Measurements from ENCODE around the gene GCSAM.
"Not testable (repeated sequence)": the region's sequence is repeated elsewhere in the genome, so short reads cannot be mapped to it uniquely, and the experiment has no call there.

Gene GCSAM

DNA sequence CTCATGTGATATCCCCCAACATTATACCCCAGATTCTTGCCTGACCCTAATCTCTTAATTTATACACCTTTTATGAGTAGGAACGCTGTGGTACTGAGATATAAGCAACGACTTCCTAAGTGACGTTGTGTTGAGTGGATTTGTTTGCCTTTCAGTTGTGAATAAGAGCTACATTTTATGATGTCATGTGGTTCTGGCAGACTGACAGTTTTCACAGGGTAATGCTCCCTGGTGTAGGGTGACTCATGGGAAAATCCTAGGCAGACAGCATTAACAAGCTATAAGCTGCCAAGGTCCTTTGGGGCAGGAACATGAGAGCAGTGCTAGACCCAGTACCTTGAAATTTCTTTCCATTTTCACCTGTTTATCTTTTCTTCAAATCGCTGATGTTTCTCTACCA lies 35.7 kb downstream of the GCSAM start:
- peak; percentile 90 to 94 for DNase-seq

GRCh38 chr3:112096176-112096575 lies 36.9 kb downstream of the GCSAM start:
- DNase-seq = no peak

DNA sequence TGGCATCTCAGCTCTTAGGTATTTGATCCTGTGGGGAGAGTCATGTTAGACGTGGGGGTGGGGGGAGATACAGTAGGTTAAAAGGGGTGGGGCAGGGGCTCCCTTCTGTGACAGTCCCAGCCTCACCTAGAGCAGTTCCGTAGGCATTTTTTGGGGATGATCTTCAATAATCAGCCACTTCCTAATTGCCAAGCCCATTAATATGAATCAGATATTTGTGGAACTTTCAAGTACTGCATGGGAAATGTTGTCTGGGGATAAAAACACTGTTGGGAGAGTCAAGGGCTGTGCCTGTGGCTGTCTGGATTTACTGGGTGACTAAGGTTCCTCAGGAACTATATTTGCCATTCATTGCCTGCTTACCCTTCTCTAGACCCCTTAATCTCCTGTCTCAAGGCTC lies 37.3 kb downstream of the GCSAM start:
- no peak for DNase-seq

- no peak for DNase-seq
These were observed 39.9 kb downstream of the GCSAM start for GRCh38 chr3:112093180-112093522.

DNA sequence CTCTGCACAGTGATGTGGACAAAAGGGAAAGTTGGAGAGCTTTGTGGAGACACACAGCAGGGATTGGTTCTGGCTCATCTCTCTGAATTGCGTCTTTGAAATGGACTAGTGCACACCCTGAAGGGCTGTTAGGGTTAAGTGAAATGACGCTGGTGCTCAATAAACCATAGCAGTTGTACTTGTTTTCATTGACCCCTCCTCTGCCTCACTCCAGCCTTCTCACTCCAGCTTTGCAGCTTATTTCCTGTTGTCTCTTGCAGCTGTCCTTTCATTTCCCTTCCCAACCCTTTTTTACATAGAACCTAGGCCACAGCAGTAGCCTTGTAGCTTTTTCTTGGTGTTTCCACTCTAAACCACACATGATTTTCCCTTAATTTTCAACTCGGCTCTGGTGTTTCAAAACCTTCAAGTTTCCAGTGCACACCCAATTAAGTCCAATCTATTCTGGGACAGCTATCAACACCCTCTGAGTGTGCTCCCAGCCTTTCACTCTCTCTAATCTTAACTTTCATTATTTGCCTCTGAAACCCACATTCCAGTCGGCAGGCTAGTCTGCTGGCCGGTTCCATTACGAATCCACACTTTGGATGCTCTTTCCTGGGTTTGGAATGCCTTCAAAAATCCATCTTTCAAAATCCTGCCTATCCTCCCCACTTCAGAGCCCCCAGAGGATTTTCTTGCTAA lies 40.4 kb downstream of the GCSAM start:
- DNase-seq = no peak

DNA sequence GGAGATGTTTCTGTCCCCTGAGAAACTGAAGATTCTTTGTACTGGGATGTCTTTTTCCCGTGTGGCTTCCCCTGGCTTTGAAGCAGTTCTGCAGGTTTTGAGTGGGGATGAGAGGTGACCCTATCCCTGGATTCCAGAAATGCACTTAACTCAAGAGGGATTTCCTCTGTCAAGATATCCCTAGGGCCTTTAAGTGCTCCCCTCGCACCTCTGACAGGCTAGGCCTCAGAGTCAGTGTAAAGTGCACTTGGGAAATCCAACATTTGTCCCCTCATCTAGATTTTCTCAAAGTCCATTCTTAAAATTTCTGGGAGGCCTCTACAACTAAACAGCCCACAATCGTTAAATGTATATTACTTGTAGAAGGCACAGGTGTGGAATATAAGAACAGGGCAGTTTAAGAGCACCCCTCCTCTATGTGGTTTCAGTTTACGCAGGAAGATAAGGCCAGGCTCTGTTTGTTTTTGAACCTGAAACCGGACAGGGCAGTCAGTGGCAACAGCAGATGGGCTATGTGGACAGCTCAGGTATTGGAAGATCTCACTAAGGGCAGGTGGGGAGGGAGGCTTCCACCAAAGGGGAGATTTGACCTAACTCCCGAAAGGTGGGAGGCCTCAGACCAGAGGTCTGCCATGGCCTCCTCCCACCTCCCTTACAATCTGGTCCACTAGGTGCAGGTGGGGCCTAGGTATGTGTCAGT lies 42.0 kb downstream of the GCSAM start:
- no peak for DNase-seq

DNA sequence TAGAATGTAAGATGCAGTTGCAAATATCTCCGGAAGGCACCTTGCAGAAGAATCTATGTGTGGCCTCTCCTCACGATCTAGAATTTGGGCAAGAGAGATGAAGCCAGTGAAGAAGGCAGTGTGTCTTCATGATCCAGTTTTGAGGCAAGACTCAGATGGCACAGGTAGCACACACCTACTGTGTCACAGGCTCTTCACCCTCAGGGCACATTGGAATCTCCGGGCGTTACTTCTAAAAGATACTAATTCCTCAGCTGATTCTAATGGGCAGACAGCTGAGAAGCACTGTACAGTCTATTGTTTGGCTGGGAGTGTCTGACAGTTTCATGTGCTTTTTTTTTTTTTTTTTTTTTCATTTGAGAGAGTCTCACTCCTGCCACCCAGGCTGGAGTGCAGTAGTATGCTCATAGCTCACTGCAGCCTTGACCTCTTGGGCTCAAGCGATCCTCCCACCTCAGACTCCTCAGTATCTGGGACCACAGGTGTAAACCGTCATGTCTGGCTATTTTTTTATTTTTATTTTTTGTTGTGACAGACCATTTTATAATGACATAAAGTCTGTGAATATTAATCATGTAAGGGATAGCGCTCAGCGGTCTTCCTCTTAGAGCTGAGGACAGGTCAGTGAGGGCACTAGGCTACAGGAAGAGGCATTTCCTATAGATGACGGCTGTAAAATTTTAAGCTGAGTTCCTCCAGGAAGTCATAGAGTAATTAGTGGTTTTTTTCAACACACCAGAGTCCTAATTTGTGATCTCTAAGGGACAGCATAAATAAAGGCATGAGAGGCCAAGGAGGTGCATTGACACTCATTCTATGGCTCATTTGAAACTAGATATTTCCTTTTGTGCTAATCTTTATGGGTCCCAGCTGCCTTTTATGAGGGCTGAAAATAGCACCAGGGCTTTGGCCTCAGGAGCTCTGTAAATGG lies 42.8 kb downstream of the GCSAM start:
- DNase-seq = no peak

DNA sequence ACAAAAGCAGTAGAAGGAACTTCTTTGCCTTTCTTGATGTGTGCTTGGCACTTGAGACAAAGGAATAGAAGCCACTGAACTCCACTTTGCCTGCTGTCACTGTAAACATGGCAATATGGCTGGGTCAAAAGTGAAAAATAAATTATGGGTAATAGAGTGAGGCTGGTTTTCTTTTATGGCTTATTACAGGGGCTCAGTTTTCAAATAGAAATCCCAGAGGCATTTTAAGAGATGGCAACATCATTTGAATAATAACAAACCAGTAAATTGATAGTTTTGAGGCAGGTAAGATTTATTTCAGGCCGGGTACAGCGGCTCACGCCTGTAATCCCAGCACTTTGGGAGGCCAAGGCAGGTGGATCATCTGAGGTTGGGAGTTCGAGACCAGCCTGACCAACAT lies 44.1 kb downstream of the GCSAM start:
- DNase-seq = no peak

DNA sequence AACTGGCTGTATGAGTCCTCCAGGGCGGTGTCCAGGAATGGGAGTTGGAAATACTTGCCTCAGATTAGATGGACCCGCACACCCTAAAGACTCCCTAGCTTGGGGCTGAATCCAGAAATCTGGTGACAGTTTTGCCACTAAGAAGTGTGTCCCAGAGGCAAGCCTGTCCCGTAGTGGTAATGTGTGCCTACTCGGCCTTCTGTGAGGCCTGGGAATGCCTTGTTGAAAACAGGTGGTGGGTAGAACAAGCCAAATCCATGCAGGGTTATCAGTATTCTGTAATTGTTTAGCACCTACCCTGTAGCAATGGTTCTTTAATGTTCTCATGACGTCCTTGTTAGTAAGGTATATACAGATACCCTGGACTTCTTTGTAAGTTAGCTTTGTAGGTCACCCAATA lies 45.3 kb downstream of the GCSAM start:
- DNase-seq = no peak

DNA sequence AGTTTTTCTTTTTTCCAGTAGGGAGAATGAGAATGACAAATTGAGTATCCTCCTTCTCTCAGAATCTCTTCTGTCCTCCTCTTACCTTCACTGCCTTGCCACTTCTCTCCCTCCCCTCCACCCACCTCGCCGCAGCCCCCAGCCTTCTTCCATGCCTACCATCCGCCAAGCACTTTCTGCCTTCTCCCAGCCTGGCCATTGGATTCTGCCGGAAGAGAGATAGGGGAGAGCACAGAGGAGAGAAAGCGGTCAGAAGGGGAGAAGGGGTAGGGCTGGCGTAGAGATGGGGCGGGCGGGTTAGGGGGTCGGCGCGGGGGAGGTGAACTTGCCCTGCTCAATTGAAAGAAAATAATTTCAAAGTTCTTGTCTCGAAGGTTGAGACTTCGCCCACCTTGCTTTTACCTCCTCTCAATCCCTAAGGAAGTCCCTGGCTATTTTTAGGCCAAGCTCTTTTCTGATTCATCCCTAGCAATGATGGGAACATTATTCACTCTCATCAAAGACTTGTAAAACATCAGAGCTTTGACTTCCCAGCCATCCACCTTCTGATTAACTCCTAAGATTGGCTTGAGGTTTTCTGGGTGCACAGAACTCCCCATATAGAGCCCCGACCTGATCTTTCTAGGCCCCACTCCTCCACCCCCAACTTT lies 46.0 kb downstream of the GCSAM start:
- DNase-seq = peak in 1 of 2 experiments; percentile 25

DNA sequence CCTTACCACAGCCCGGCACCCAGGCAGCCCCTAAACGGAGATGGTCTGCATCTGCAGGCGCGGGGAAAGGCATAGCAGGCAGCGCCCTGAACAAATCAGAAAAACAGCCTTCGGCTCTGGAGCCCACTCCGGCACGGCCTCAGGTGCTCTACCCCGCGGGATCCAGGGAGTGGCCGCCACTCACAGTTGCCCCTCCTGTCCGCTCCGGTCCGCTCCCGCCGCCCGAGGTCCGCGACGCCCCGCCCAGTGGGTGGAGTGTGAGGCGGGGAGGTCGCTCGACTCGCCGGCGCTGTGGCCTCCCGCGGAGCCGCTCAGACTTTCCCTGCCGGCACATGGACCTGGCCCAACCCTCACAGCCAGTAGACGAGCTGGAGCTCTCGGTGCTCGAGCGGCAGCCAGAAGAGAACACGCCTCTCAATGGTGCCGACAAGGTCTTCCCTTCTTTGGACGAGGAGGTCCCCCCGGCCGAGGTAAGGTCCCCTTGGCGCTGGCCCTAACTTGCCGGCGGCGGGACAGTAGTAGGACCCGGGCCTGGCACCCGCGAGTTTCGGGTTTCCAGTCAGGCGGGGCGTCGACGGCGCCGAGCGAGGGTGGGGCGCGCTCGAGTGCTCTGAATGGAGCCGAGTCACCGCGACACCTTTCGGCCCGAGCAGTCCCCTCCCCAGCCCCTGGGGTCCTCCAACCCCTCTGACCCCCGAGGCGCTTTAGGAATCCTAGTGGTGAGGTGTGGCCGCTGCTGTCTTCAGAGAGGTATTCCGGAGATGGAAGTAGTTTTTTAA lies 46.8 kb downstream of the GCSAM start, which contains the start of gene C3orf52:
C3orf52 (plus strand) TSS at position 314 of the 779 bp plus-strand sequence; CDS start at position 333, 19 bp downstream.
- DNase-seq = peak; percentile 70 to 84

- no peak for DNase-seq
These were observed 47.3 kb downstream of the GCSAM start for GRCh38 chr3:112085735-112086075.

GRCh38 chr3:112084980-112085705 lies 47.9 kb downstream of the GCSAM start:
- no peak for DNase-seq

GRCh38 chr3:112083239-112083638 lies 49.8 kb downstream of the GCSAM start:
- no peak for DNase-seq

DNA sequence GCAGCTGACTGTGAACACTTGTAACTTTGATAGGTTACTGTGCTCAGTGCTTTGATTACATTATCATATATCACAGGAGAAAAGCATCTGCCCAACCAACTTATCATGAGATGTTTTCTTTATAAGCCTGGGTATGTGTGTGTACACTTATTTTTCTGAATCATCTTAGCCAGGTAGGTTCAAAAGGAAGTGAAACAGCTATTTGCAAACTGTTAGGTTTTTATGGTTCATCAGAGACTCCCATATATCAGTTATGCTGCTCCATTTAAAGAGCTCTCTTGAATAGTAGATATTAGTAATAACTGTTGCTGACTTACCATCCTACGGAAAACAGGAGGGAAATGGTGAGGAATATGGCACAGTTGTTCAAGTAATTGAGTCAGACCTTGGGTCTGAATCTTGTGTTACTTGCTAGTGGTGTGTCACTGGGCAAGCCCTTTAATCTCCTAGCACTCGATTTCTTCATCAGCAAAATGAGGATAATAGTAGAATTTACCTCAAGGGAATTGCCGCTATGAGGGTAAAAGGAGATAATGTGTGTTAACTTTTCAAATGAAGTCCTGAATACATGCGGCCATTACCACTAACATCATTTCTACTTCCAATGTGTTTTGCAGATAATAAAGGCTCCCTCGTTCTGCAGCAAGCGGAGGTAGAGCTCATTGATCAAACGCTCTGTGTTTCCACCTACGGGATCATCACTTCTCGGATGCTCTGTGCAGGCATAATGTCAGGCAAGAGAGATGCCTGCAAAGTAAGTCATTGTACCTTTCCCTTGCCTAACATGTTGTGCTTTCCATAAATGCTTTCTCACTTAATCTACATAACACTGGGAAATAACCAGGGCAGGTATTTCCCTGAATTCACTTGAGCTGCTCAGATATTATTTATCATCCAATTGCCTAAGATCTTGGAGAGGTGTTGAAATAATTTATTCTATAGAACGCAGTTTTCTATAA lies 54.6 kb downstream of the GCSAM start:
- DNase-seq = no peak

DNA sequence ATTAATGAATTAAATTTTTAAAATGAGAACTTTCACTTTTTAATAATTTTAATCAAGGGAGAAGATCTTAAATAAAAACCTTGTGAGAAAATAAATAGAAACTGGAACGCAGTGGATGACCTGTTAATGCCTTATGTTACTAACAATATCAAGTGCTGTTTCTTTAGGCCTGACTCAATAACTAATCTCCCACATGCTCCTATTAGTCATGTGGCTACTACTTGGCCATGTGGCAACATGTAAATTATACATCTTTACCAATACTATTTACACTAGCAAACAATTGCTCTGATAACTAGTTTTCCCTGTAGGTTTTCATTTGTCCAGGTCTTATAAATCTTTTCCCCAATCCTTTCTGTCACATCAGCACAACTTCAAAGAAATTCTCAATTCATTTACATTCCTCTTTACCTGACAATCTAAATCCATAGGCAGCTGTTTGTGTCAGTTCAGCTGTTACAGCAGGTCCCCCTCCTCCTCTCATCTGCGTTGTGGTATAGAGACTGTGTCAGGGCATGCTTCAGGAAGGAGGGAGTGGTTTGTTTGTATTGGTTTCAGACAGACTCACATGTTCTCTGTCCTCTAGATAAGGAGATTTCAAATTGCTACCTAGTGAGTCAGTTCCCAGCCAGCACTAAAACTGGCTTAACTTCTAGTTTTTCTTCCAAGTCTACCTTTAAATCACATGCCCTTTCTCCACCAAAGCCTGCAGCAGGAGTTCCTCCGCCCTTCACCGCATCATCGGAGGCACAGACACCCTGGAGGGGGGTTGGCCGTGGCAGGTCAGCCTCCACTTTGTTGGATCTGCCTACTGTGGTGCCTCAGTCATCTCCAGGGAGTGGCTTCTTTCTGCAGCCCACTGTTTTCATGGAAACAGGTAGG lies 58.2 kb downstream of the GCSAM start:
- peak; percentile 39 to 84 for DNase-seq

- no peak for DNase-seq
These were observed 59.0 kb downstream of the GCSAM start for GRCh38 chr3:112074006-112074405.

- DNase-seq = not testable (repeated sequence)
These were observed 60.5 kb downstream of the GCSAM start for GRCh38 chr3:112072387-112073060.

Data from SW 1271 (cell line).